Lower leg skin (tissue), 4 donors: ENCODE data around the gene ENTPD7. TPM values are rescaled to one million over a fixed set of nuclear protein-coding genes. Genes with fewer than 3 reads are reported as not detected.

Experiments used
- DNase-seq, 2 donors: peaks; one replicate each; pipeline ENCODE4 v3.0.0-alpha.2; 2019; ENCODE audit warnings: low spot score in 2 of 2
- H3K4me3 ChIP-seq: fragments of 200-600 bp; sonication (generic); 2 replicates; pipeline ENCODE4 v1.5.1; 2017; ENCODE audit warnings: mild to moderate bottlenecking, low read depth; ENCODE audit not compliant: poor library complexity, severe bottlenecking
- CTCF ChIP-seq, 3 donors: fragments of 450-650 bp; IDR thresholded peaks; one replicate each; pipeline ENCODE4 v1.5.1; 2016; ENCODE audit warnings: antibody characterized with exemption in 3 of 3, mild to moderate bottlenecking in 3 of 3, moderate library complexity in 2 of 3
- POLR2A ChIP-seq, 2 donors: fragments of 450-650 bp; IDR thresholded peaks; one replicate each; pipeline ENCODE4 v1.6.1; 2016 to 2017; ENCODE audit warnings: antibody characterized with exemption in 2 of 2, mild to moderate bottlenecking in 1 of 2, moderate library complexity in 1 of 2
- WGBS, 2 donors: methylation state at CpG; one replicate each; pipeline ENCODE4 v1.1.5; 2018; 5-methylcytosine and 5-hydroxymethylcytosine counted together
- intact Hi-C: fragments of 100-400 bp; cut with DNase I; formaldehyde crosslinking; loops from one replicate; pipeline ENCODE4 v1.15.0; 2023; ENCODE audit warnings: low total_unique reads
- total RNA-seq, 4 donors: library from RNA; depleted of rRNA; stranded (reverse); fragments of >200 nt; gene quantifications; one replicate each; pipeline ENCODE4 v1.1.0, GENCODE V29; 2016

ENTPD7 gene
- total RNA-seq, 4 donors from 2014 or later, result 5.6 to 8.8 (median 8.1) TPM

- intact Hi-C loops, result no loop called here
- TF ChIP-seq CTCF (IDR thresholded peaks at IDR 0.05), result no peak
- TF ChIP-seq POLR2A (IDR thresholded peaks at IDR 0.05), result no peak
- DNase-seq, result no peak
- H3K4me3 ChIP-seq, result no peak overlapping the region
These were observed 17.1 kb downstream of the ENTPD7 start for GRCh38 chr10:99676426-99676825.

GRCh38 chr10:99676895-99677294 is 17.6 kb downstream of the ENTPD7 start:
- DNase-seq, result no peak
- TF ChIP-seq POLR2A (IDR thresholded peaks at IDR 0.05) (no peak), CTCF (IDR thresholded peaks at IDR 0.05) (no peak)
- H3K4me3 ChIP-seq, result no peak overlapping the region
- 85 to 87% methylated on average over 3 of the region's 3 CpGs for WGBS, 2 donors
- intact Hi-C loops, result no loop called here

GRCh38 chr10:99678921-99679320 is 19.6 kb downstream of the ENTPD7 start:
- intact Hi-C loops, result no loop called here
- WGBS, 2 donors, result 79 to 86% methylated on average over 3 of the region's 3 CpGs
- TF ChIP-seq CTCF (IDR thresholded peaks at IDR 0.05) (no peak), POLR2A (IDR thresholded peaks at IDR 0.05) (no peak)

GRCh38 chr10:99681553-99681952 is 22.2 kb downstream of the ENTPD7 start:
- TF ChIP-seq POLR2A (IDR thresholded peaks at IDR 0.05) (no peak), CTCF (IDR thresholded peaks at IDR 0.05) (no peak)
- peak in 1 of 2 donors; percentile 41 for DNase-seq
- WGBS, 2 donors, result 47 to 49% methylated on average over 4 of the region's 4 CpGs

More at GRCh38 chr10:99678921-99679320, 19.6 kb downstream of the ENTPD7 start:
- H3K4me3 ChIP-seq, result no peak overlapping the region
- DNase-seq, result no peak

GRCh38 chr10:99682032-99682431 is 22.7 kb downstream of the ENTPD7 start:
- TF ChIP-seq POLR2A (IDR thresholded peaks at IDR 0.05), result no peak
- no peak for TF ChIP-seq CTCF (IDR thresholded peaks at IDR 0.05)
- no peak for DNase-seq
- intact Hi-C loops, result loop anchor here (10.0 kb wide), 1 partner anchor 57 kb away; the partner anchor contains the start of gene SLC25A28
- WGBS, 2 donors, result 27 to 31% methylated on average over 1 of the region's 1 CpG
- no peak overlapping the region for H3K4me3 ChIP-seq

More at GRCh38 chr10:99681553-99681952, 22.2 kb downstream of the ENTPD7 start:
- H3K4me3 ChIP-seq, result no peak overlapping the region
- intact Hi-C loops, result loop anchor here (10.0 kb wide), 1 partner anchor 57 kb away; the partner anchor contains the start of gene SLC25A28

GRCh38 chr10:99682752-99683151 is 23.4 kb downstream of the ENTPD7 start:
- TF ChIP-seq POLR2A (IDR thresholded peaks at IDR 0.05) (no peak), CTCF (IDR thresholded peaks at IDR 0.05) (no peak)
- intact Hi-C loops, result loop anchor here (10.0 kb wide), 1 partner anchor 58 kb away; the partner anchor contains the start of gene SLC25A28
- WGBS, 2 donors, result 36 to 55% methylated on average over 1 of the region's 1 CpG
- no peak overlapping the region for H3K4me3 ChIP-seq
- no peak for DNase-seq
